HK-2 (cell line): ENCODE results near the gene THOC5.
"Not testable (repeated sequence)": the region's sequence is repeated elsewhere in the genome, so short reads cannot be mapped to it uniquely, and the experiment has no call there.

Source experiments
- DNase-seq: peaks from one replicate; pipeline ENCODE4 v3.0.0-alpha.2; 2018; ENCODE audit not compliant: unreplicated experiment

THOC5 gene

GRCh38 chr22:29510542-29510941, 43.0 kb downstream of the THOC5 start:
- no peak for DNase-seq

GRCh38 chr22:29509815-29510214, 43.7 kb downstream of the THOC5 start:
- DNase-seq = no peak

- DNase-seq = no peak
These were observed 44.3 kb downstream of the THOC5 start for GRCh38 chr22:29509298-29509697.

- DNase-seq = peak; percentile 38
These were observed 49.7 kb downstream of the THOC5 start for GRCh38 chr22:29503811-29504372.

GRCh38 chr22:29499852-29500251, 53.7 kb downstream of the THOC5 start:
- no peak for DNase-seq

GRCh38 chr22:29493636-29494035, 59.9 kb downstream of the THOC5 start:
- DNase-seq = no peak

- DNase-seq = no peak
These were observed 62.5 kb downstream of the THOC5 start for GRCh38 chr22:29491012-29491411.

GRCh38 chr22:29489127-29489780, 64.3 kb downstream of the THOC5 start:
- not testable (repeated sequence) for DNase-seq

- no peak for DNase-seq
These were observed 66.1 kb downstream of the THOC5 start for GRCh38 chr22:29487426-29487986.

GRCh38 chr22:29485448-29485847, 68.1 kb downstream of the THOC5 start:
- DNase-seq = no peak

GRCh38 chr22:29484642-29485041, 68.9 kb downstream of the THOC5 start:
- no peak for DNase-seq

GRCh38 chr22:29483254-29483653, 70.3 kb downstream of the THOC5 start:
- DNase-seq = no peak

- no peak for DNase-seq
These were observed 70.8 kb downstream of the THOC5 start for GRCh38 chr22:29482726-29483125.

GRCh38 chr22:29482253-29482652, 71.3 kb downstream of the THOC5 start:
- DNase-seq = no peak

- DNase-seq = peak; percentile 16
These were observed 72.1 kb downstream of the THOC5 start for GRCh38 chr22:29481265-29482000.

GRCh38 chr22:29480512-29481264, 72.9 kb downstream of the THOC5 start:
- peak; percentile 74 for DNase-seq

- no peak for DNase-seq
These were observed 73.4 kb downstream of the THOC5 start for GRCh38 chr22:29480262-29480511.

GRCh38 chr22:29479417-29480261, 73.9 kb downstream of the THOC5 start, which contains the start of gene NEFH:
Gene NEFH, plus strand, starts transcription at chr22:29480218. Its CDS starts 45 bp downstream, at chr22:29480263.
- DNase-seq = peak; percentile 36

- no peak for DNase-seq
These were observed 75.0 kb downstream of the THOC5 start for GRCh38 chr22:29478326-29479276.

- DNase-seq = no peak
These were observed 75.7 kb downstream of the THOC5 start for GRCh38 chr22:29477723-29478318.
